Keratinocyte (primary cell): ENCODE measurements around the gene C9orf43. TPM values are rescaled to one million over a fixed set of nuclear protein-coding genes. Genes with fewer than 3 reads are reported as not detected.

Experiments used
- DNase-seq: peaks from one replicate; pipeline ENCODE4 v3.0.0-alpha.2; 2011; ENCODE audit warnings: low read depth, missing footprints, low spot score
- FAIRE-seq: peaks from 2 replicates; lab custom pipeline; 2011; peaks lifted over from hg19 to GRCh38; lab: Jason Lieb, UNC
- H2AFZ ChIP-seq: 2 replicates; pipeline ENCODE4 v1.6.0; 2012; ENCODE audit warnings: low read length, control low read depth, inconsistent platforms; ENCODE audit not compliant: control insufficient read depth
- H3K27ac ChIP-seq: 2 replicates; pipeline ENCODE4 v1.5.1; 2011; ENCODE audit warnings: low read length; ENCODE audit not compliant: control insufficient read depth, insufficient read depth
- H3K27me3 ChIP-seq: 3 replicates; pipeline ENCODE4 v1.6.0; 2011; ENCODE audit warnings: low read length; ENCODE audit not compliant: control insufficient read depth, insufficient read depth; ENCODE audit errors: extremely low read depth
- H3K36me3 ChIP-seq, 2 experiments: 2 replicates in 1 of 2; 3 replicates in 1 of 2; pipeline ENCODE4 v1.5.1; 2011; ENCODE audit warnings: low read length in 2 of 2, mild to moderate bottlenecking in 1 of 2; ENCODE audit not compliant: control insufficient read depth in 2 of 2, insufficient read depth in 2 of 2; ENCODE audit errors: extremely low read depth in 1 of 2
- H3K4me1 ChIP-seq: 3 replicates; pipeline ENCODE4 v1.5.1; 2011; ENCODE audit warnings: low read length; ENCODE audit not compliant: control insufficient read depth, insufficient read depth; ENCODE audit errors: extremely low read depth
- H3K4me2 ChIP-seq: 3 replicates; pipeline ENCODE4 v1.6.0; 2011; ENCODE audit warnings: low read depth, low read length; ENCODE audit not compliant: control insufficient read depth, insufficient read depth; ENCODE audit errors: extremely low read depth
- H3K4me3 ChIP-seq, 3 experiments: fragments of 200-600 bp in 1 of 3; sonication (generic) in 1 of 3; 2 replicates in 2 of 3; 3 replicates in 1 of 3; pipeline ENCODE4 v1.5.1; 2011 to 2016; ENCODE audit warnings: low read length in 3 of 3, mild to moderate bottlenecking in 3 of 3, control low read depth in 2 of 3, inconsistent platforms in 1 of 3, low read depth in 1 of 3, mixed read lengths in 1 of 3, mixed run types in 1 of 3, moderate library complexity in 1 of 3; ENCODE audit not compliant: control insufficient read depth in 2 of 3, insufficient read depth in 2 of 3; ENCODE audit errors: extremely low read depth in 1 of 3
- H3K79me2 ChIP-seq: 2 replicates; pipeline ENCODE4 v1.6.0; 2012; ENCODE audit warnings: low read length; ENCODE audit not compliant: control insufficient read depth, insufficient read depth
- H3K9ac ChIP-seq: 3 replicates; pipeline ENCODE4 v1.6.0; 2011; ENCODE audit warnings: low read length; ENCODE audit not compliant: control insufficient read depth, insufficient read depth; ENCODE audit errors: extremely low read depth
- H3K9me1 ChIP-seq: 3 replicates; pipeline ENCODE4 v1.6.0; 2011; ENCODE audit warnings: low read length; ENCODE audit not compliant: control insufficient read depth, insufficient read depth; ENCODE audit errors: extremely low read depth
- H3K9me3 ChIP-seq: 2 replicates; pipeline ENCODE4 v1.5.1; 2012; ENCODE audit warnings: low read depth, low read length; ENCODE audit not compliant: control insufficient read depth
- H4K20me1 ChIP-seq: 3 replicates; pipeline ENCODE4 v1.6.0; 2011; ENCODE audit warnings: low read length; ENCODE audit not compliant: control insufficient read depth, insufficient read depth; ENCODE audit errors: extremely low read depth
- EZH2 ChIP-seq: IDR thresholded peaks from one replicate; pipeline ENCODE4 v1.6.1; 2012; ENCODE audit warnings: inconsistent platforms, mild to moderate bottlenecking, low read length, moderate library complexity
- dilution Hi-C: fragments of 300-500 bp; cut with MboI; formaldehyde crosslinking; loops from one replicate; pipeline ENCODE4 v1.7.0; 2020; ENCODE audit warnings: low sequenced_read_pairs; ENCODE audit not compliant: extremely low pct_ligation_motif_present
- polyA plus RNA-seq, 5 experiments: library from polyadenylated mRNA; depleted of rRNA in 3 of 5; stranded (reverse) in 3 of 5; stranded (forward) in 1 of 5; unstranded in 1 of 5; fragments of >200 nt; gene quantifications; 1 replicate in 1 of 5; 2 replicates in 3 of 5; 3 replicates in 1 of 5; pipeline versions ENCODE4 v1.2.1 to v1.2.3, GENCODE V29; 2011 to 2012; ENCODE audit warnings: missing spikeins in 2 of 5, low read depth in 1 of 5, low replicate concordance in 1 of 5
- TF ChIP-seq, protein P1 (sequence below), 3 experiments: IDR thresholded peaks in 1 of 3; conservative IDR thresholded peaks in 1 of 3; optimal IDR thresholded peaks in 1 of 3; 2 replicates in 2 of 3; 3 replicates in 1 of 3; pipeline versions ENCODE3 to v1.5.1; 2011; ENCODE audit warnings: low read length in 3 of 3, mild to moderate bottlenecking in 3 of 3, moderate library complexity in 2 of 3, control low read depth in 1 of 3, inconsistent platforms in 1 of 3; ENCODE audit not compliant: insufficient read depth in 2 of 3; ENCODE audit errors: extremely low read depth in 1 of 3

Gene C9orf43
- polyA plus RNA-seq, 1 donor (not counting 4 experiments of a cell fraction or from before 2014, with no cell fraction given), result 0.75 TPM

DNA sequence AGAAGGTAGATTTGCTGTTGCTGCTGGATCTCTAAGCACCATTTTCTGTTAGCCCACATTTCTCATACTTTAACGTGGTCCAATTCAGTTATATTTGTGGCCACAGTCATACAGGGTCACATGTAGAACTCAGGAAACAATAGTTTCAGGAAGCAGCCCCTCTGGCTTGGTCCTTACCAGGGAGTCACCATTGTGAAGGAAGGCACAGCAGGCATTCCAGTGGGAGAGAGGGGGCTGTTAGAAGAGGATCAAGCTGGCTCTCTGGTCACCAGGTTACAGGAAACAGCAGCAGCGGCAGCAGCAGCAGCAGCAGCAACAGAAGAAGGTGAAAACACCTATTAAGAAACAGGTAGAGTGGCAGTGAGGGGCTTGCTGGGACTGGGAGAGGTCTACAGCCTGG is 14.5 kb downstream of the C9orf43 start:
- Histone ChIP-seq H3K4me1 (no peaks in the 10 kb centered on the region), H3K27ac (no peak overlapping the region), H3K4me2 (no peak overlapping the region), H3K36me3 (no peaks in the 10 kb centered on the region), H3K79me2 (no peaks in the 10 kb centered on the region), H3K4me3 (no peak overlapping the region), H2AFZ (no peak overlapping the region), H3K9ac (no peak overlapping the region), H3K27me3 (no peaks in the 10 kb centered on the region), H3K9me3 (no peaks in the 10 kb centered on the region), H3K9me1 (no peaks in the 10 kb centered on the region), H4K20me1 (no peaks in the 10 kb centered on the region)
- dilution Hi-C loops, result loop anchor here (10.0 kb wide), 1 partner anchor 230 kb away; no protein-coding TSS in a partner anchor
- FAIRE-seq, result no peak
- no peak for TF ChIP-seq EZH2
- TF ChIP-seq, protein P1, sequence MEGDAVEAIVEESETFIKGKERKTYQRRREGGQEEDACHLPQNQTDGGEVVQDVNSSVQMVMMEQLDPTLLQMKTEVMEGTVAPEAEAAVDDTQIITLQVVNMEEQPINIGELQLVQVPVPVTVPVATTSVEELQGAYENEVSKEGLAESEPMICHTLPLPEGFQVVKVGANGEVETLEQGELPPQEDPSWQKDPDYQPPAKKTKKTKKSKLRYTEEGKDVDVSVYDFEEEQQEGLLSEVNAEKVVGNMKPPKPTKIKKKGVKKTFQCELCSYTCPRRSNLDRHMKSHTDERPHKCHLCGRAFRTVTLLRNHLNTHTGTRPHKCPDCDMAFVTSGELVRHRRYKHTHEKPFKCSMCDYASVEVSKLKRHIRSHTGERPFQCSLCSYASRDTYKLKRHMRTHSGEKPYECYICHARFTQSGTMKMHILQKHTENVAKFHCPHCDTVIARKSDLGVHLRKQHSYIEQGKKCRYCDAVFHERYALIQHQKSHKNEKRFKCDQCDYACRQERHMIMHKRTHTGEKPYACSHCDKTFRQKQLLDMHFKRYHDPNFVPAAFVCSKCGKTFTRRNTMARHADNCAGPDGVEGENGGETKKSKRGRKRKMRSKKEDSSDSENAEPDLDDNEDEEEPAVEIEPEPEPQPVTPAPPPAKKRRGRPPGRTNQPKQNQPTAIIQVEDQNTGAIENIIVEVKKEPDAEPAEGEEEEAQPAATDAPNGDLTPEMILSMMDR (optimal IDR thresholded peaks at IDR 0.05 in 1 of 3, IDR thresholded peaks at IDR 0.05 in 1 of 3, conservative IDR thresholded peaks at IDR 0.05 in 1 of 3; ENCODE audit: extremely low read depth in 1 of 3, insufficient read depth in 2 of 3, low read length in 3 of 3), result no peak
- no peak for DNase-seq

DNA sequence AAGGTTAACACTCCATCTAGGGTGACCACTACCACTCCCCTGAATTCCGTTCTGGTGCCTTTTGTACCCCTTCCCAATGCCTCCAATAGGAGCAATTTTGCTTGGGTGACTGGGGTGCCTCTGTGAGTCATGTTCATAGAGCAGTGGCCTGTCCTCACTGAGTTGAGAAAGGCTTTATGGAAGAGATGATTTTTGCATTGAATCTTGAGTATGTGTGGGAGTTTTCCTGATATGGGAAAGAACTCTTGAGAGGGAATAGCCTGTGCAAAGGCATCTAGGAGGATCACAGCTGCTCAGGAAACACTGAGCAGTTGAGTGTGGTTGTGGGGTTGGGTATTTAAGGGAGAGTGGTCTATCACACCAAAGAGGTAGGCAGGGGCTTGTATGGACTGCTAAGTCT is 16.2 kb downstream of the C9orf43 start:
- no peaks in the 10 kb centered on the region for H3K27me3 ChIP-seq
- H3K9me1 ChIP-seq, result no peaks in the 10 kb centered on the region
- dilution Hi-C loops, result loop anchor here (10.0 kb wide), 1 partner anchor 232 kb away; no protein-coding TSS in a partner anchor
- DNase-seq (no peak), FAIRE-seq (no peak)
- no peak overlapping the region for H3K4me3 ChIP-seq
- no peak overlapping the region for H3K9ac ChIP-seq
- no peak overlapping the region for H3K4me2 ChIP-seq
- H3K4me1 ChIP-seq, result no peaks in the 10 kb centered on the region
- TF ChIP-seq EZH2, result no peak
- TF ChIP-seq, protein P1 (optimal IDR thresholded peaks at IDR 0.05 in 1 of 3, IDR thresholded peaks at IDR 0.05 in 1 of 3, conservative IDR thresholded peaks at IDR 0.05 in 1 of 3; ENCODE audit: extremely low read depth in 1 of 3, insufficient read depth in 2 of 3, low read length in 3 of 3), result no peak
- no peaks in the 10 kb centered on the region for H3K9me3 ChIP-seq
- H3K36me3 ChIP-seq, result no peaks in the 10 kb centered on the region
- no peaks in the 10 kb centered on the region for H4K20me1 ChIP-seq
- H2AFZ ChIP-seq, result no peak overlapping the region
- no peaks in the 10 kb centered on the region for H3K79me2 ChIP-seq
- H3K27ac ChIP-seq, result no peak overlapping the region
